Hematopoietic multipotent progenitor cell treated with erythropoietin and hydrocortisone succinate and interleukin-3 and kit ligand, for 6 days (in vitro differentiated cells): ENCODE data around the gene SVIL.
"Not testable (repeated sequence)": the region's sequence is repeated elsewhere in the genome, so short reads cannot be mapped to it uniquely, and the experiment has no call there.

Experiments used
- DNase-seq: peaks from one replicate; pipeline ENCODE4 v3.0.0-alpha.2; 2015

The SVIL gene

DNA sequence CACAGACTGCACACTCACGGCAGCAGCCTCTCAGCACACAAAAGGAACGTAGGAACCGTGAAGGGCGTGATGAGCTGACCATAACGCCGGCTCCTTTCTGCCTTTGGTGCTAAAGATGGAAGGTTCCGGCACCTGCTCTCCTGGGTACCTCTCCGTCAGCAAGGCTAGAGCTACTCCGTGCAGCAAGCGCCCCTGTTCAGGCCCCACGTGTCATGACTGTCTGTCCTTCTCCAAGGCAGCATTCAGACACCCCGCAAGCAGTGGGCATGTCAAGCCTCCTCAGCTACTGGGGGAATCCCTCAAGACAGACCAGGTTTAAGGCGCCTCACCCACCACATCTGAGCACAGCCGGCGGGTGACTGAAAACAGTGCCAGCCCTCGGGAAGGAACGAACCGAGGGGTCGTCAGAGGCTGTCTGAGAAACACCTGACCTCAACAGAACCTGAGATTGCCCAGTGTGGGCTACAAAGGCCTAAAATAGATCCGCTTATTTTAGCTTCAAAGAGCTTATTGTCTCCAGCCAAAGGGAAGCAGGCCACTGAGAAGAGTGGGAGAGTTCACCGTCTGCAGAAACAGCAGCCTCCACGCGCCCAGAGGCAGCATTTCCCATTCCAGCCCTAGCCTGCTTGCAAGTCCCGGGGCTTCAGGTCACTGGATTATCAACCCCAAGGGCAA lies 124.2 kb downstream of the SVIL start:
- not testable (repeated sequence) for DNase-seq

DNA sequence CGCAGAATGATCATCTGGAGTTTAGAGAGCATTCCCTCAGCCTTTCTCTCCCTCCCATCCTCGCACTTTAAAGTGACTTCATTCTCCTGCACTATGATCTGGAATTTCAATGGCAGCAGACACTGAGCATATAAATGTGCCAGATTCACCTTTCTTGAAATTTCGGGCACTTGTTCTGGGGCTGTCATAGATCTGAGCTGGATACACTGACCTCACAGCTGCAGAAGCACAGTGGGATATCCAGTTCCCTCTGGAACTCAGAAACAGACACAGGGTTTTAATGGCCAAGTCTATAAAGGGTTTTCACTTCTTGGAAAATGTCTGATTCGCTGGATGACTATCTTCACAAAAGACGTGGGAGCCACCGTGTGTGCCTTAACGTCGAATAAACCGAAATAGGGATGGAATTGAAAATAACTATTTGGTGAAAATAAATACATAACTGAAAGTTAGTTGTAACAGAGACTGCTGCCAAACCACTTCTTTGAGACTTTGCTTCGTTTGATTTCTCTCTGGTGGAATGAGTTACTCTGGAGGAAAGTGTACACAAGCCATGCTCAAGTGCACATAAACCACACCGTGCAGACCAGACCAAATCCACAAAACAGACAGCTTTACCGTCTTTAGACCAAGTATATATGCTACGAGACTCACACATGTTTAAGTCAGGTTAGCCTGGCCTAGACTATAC lies 126.1 kb downstream of the SVIL start:
- DNase-seq, result no peak

DNA sequence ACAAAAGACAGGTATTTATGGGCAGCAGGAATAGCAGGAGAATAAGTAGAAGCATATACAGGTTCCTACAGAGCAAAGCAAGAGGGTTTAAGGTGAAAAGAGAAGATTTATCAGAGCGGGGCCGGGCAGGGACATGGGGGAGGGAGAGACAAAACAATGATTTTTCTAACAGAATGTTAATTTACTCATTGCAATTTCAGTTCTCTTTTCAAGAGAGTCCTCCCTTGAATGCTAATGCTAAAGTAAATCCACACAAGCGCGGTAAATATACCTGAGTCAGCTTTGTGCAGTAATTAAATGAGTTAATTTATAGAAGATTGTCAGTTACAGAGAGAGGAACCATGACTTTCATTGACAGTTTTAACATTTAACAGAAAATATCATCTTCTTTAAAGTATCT lies 127.0 kb downstream of the SVIL start:
- not testable (repeated sequence) for DNase-seq

DNA sequence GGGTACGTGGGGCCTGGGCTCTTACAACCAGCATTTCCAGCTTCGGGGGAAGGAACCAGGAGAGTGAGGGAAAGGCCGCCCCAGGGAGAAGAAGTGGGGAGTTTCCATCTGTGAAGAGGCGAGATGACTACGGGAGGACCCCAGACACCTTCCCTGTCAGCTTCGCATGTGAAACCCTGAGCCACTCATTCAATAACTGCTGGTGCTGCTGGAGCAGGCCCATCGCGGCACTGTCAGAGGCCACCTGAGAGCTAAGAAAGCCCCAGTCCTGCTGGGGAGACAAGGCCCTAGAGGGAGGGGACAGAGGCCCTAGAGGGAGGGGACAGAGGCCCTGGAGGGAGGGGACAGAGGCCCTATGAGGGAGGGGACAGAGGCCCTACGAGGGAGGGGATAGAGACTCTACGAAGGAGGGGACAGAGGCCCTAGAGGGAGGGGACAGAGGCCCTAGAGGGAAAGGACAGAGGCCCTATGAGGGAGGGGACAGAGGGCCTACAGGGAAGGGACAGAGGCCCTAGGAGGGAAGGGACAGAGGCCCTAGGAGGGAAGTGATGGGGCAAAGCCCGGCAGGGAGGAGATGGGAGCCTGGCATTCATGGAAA lies 128.3 kb downstream of the SVIL start:
- not testable (repeated sequence) for DNase-seq

DNA sequence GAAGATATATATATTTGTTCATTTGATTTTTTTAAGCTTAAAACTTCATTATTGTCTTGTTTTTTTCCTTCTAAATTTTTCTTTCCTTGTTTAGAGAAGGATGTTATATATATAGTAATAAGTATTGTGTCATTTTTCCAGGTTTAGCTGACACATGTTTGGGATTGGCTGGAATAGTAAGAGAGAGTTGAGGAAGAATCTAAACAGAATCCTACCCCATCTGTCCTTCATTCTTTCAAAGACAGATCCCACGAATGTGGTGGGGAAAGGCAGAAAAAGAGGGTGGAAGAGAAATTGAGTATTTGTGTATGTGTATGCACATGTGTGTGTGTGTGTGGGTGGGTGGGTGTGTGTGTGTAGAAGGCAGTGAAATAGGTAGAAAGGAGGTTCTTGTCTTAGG lies 132.4 kb downstream of the SVIL start:
- DNase-seq, result no peak

DNA sequence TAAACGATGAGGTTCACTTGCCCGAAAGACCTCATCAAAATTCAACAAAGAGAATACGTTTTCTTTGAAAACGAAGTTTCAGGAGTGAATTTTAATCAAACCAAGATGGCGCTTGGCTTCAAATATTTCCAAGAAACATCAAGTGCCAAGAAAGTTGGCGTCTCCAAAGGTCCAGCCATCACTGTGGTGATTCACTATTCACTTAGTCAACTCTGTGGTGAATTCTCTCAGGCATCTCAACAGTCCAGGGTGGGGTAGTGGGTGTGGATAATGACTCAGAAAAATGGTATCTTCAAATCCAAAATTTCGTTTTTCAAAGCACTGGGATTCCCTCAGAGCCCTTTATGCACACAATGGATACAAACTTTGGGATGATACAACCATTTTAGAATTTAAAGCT lies 133.1 kb downstream of the SVIL start:
- no peak for DNase-seq

DNA sequence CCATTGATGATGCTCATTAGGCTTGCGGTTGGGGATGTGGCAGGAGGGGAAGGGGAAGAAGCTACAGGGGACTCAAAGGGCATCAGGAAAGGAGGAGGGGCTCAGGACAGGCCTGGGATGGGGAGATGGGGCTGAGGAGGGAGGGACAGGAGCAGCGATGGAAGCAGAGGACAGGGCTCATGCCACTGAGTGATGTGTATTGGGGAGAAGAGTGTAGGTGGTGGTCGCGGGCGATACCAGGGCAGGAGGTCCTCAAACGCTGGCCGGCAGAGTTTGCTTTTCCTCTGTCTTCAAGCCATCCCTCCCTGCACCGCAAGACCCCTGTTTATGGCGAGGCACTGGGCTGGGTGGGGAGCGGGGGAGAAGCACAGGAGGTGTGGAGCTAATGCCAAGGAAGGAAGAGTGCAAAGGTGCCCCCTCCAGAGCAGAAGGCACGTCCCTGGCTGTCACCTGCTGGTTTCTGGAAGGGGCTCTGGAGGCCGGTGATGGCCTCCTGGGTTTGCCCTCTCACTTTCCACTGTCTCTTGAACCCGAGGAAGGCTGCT lies 134.7 kb downstream of the SVIL start:
- no peak for DNase-seq

DNA sequence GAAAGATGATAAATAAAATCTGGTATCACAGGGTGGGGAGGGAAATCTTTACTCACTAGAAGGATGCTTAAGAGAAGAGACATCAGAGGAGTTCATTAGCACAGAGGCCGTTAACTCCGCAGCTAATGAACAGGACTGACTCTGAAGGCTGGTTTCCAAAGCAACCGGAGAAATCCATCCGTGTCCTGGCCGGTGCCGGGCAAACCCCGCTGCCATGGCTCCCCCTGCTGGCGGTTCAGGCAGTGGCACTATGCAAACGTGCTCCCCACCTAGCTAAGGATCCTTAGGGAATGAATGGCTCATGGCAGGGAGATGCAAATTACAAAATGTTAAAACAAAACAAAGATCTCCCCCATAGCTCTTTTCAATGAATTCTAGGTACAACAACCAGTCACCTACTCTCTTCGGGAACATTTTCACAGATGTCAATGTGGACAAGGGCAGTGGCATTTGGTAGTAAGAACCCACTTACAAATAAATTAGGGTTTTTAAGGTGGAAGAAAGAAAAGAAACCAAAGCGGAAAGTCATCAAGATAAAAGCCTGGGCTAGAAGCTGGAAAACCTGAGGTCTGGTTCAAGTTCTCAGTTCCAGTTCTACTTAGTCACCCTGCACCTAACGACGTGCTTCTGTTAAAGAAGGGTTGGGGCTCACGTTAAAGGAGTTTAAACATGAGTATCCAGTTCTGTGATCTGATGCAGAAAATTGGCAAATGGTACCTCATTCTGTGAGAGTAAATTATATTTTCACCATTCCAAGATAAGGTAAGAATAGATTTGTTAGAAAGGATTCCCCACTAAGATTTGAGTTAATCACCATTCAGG lies 138.2 kb downstream of the SVIL start:
- peak; percentile 76 for DNase-seq

DNA sequence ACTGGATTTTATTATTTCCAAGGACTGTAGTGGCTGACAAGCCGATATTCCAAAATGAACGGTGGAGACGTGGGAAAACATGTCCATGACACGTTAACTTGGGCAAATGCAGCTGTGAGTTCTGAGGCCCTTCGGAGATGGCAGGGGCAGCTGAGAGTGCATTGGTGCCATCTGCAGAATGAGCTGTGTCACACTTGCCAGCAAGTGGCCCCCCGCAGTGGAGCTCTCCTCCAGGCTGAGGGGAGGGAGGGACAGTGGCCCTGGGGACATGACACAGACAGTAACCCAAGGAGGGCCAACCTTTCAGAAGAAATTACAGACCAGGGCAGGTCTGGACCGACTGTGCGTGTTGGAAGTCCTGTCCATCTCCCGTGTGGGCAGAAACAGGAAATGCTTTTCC lies 139.4 kb downstream of the SVIL start:
- no peak for DNase-seq

DNA sequence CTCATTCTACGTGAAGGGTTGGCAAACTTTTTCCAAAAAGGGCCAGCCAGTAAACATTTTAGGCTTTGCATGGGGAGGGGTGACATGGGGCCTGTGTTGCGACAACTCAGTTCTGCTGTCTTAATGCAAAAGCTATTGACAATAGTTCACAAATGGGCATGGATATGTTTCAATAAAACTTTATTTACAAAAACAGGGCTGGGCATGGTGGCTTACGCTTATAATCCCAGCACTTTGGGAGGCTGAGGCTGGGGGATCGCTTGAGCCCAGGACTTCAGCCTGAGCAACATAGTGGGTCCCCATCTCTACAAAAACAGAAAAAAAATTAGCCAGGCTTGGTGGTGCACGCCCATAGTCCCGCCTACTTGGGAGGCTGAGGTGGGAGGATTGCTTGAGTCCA lies 141.1 kb downstream of the SVIL start:
- no peak for DNase-seq

DNA sequence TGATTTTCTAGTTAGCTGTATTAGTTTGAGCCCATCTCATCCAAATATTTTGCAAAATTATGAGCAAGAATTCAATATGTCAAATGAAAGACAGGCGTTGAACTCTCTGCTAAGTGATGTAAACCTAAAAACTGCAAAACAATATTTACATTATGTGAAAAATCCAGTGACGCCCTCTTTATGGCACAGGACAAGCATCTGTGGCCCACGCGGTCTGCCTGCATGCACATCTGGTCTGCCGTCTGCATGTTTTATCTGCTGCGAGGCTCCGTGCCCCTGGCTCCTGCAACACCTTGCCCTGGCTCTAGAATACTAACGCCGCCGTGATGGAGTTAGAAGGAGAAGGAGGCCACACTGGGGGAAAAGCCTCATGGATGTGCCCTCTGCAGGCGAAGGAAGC lies 142.0 kb downstream of the SVIL start:
- no peak for DNase-seq

DNA sequence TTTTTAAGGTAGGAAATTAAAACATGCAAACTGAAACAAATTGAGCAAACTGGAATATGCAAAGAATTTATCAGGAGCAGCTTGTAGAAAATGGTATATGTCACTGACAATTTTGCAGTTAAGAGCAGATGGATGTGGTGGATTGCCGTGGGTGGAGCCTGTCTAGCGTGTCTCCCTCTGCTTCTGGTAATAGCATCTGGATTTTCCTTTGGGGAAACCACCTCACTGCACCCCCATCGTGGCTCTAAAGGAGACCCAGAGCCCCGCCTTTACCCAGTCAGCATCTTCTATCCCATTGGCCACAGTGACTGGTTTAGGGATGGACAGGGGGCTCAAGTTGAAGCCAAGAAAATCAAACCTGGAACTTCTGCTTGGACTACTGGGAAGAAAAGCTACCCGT lies 142.9 kb downstream of the SVIL start:
- DNase-seq, result no peak

DNA sequence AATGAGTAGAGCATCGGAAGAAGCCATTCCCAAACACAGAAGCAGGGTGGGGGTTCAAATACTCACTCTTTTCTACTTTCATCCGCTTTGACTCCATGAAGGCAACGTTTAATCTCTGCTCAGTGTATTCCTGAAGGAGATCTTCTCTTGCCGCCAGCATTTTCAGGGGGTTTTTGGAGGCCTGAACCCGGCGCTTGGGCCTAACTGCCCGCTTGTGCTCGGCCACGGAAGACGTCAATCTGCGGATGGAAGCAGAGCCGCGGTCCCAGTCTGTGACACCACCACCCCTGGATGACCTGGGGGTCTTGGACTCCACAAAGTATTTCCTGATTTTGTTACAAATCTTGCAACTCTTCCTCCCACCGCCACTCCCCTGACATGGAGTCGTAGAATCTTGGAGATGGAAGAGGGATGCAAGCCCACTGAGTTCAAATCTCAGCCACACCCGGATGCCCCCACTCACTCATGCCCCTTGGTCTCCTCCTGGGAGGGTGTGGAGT lies 143.9 kb downstream of the SVIL start:
- not testable (repeated sequence) for DNase-seq

DNA sequence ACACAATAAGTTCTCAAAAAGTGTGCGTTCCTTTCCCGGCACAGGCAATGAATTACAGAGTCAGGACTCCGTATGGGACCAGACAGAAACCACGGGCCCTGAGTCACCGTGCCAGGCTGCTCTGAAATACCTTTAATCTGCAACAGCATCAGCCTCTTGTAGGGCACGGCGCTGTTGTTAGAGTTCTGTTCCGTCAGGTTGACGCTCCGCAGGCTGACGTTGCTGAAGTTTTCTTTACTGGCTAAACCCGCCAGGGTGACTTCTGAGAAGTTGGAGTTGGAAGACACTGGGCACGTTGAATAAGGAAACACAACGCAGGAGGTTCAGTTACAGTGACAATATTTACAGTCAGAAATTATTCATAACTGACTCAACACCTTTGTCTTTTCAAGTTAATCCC lies 146.3 kb downstream of the SVIL start:
- not testable (repeated sequence) for DNase-seq

DNA sequence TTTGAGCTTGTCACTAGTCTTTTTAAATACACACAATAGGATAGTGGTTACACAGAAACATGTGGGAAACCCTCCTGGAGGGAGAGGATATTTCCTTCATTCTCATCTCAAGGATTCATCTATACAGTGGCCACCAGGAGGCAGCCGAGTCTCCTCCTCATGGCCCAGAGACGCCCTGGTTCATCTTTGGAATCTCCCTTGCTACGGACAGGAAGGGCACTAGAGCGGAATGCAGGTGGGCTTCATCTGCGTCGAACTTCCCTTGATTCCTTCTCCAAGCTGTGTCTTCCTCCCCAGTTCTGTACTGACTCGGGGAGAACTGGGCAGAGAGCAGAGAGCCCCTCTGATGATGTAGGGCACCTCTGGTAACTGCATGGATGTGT lies 146.9 kb downstream of the SVIL start:
- DNase-seq, result not testable (repeated sequence)

DNA sequence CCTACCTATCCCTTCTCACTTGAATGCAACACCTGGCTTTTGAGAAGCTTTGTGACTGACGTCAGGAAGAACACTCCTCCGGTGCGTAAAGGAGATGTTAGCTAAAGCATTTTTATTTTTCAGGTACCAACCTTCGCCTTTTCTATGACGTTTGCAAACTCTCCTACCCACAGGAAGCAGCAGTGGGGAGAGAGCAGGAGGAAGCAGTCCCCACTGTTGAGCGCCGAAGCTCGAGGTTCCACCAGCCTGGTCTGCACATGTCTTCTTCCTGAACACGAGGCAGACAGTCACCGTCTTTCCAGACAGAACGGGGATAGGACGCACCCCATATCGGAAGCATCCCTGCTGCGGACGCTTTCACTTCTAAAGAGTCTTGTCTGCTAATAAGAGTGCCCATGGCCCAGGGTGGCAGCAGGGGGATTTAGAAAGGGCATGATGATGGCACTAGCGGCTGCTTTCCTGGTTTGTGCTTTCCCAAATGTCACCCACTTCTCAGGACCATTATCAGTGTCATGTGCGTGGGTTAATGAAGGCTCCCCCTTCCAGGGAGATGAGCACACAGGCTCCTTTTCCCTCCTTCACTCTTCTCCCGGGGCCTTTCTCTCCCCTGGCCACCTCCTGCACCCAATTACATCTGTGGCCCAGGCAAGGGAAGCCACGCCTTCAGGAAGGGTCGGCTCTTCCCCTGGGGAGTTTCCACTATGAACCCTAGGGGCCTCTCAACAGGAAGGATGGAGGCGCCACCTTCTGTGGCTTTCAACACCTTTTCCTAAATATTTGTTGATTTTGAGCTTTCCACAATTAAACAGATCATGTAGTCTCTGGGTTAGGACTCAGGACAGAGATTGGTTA lies 147.5 kb downstream of the SVIL start:
- not testable (repeated sequence) for DNase-seq

DNA sequence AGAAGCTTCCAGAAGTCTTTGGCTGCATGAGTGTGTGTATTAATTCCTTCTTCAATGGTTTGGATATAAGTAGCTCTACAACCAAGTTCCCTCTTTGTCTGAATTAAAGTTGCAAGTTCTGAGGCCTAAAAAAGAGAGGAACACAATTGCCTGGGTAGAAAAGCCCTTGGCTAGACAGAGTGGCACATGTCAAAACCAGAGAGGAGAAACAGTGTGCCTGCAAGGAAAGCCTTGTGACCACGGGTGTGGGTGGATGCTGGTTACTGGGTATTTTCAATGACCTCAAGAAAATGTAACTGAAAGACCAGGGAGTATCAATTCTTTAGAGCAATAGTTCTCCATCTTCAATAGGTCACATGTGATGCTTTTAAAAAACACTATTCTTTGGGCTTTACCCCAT lies 148.3 kb downstream of the SVIL start:
- DNase-seq, result no peak

DNA sequence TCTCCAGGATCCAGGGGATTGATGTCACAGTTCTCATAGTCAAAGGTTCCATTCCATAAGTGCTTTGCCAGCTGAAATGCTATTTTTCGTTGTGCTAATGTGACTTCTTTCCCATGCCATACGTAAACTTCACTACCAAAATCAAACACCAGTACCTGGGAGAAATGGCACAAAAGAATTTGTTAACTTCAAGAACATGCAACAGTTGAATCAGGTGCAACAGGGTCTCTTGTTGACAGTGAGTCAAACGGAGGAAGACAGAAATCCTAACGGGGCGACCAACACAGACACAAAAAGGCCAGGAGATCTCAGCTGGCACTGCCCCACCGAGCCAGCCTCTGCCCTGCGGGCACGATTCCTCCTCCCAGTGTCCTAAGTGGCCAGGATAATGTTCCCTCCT lies 150.1 kb downstream of the SVIL start:
- not testable (repeated sequence) for DNase-seq

DNA sequence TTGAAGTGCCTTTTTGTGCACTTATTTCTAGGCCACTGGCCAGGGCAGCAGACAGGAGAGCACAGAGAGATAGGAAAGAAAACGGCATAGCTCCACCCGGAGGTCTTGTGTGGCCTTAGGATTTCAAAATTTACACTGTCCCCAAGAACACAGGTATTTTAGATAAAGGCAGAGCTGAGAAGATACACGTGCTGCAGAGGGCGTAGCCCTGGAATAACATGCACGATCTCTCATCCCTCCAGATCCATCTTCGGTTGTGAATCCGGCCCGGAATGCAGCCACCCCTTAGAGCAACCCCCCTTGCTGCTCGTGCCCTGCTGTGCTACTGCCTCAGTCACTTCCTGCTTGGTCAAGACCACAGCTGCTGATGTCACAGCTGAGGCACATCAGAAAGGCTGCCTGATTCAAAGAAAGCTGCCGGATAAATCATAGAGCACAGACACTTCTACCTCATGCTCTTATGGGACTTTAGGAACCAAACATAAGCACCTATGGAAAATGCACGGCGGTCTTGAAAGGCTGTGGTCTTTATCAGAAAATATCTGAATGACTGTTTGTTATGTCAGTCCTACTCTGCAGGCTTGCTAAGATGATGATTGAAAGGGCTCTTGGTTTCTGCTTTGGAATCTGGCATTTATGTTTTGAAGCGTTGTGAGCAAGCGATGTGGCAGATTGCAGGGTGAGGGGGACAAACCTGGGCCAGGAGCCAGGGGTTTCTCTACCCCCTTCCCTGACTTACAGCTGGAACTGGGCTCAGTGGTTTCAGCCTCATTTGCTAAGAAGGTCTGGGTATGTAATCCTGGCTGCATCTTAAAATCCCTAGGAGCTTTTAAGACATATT lies 152.0 kb downstream of the SVIL start:
- DNase-seq, result peak; percentile 50

DNA sequence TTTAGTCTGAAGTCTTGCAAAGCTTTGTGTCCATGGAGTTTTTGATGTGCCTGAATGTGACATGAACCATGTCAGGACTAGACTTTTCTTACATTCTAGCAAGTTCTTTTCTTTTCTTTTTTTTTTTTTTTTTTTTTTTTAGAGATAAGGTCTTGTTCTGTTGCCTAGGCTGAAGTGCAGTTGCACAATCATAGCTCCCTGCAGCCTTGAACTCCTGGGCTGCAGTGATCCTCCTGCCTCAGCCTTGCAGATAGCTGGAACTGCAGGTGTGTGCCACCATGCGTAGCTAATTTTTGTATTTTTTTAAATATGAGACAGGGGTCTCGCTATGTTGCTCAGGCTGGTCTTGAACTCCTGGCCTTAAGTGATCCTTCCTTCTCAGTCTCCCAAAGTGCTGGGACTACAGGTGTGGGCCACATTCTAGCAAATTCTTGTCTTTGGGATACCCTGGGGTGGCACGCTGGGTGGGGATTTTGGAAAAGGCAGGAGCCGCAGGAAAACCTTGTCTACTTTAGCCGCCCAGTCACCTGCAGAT lies 152.8 kb downstream of the SVIL start:
- peak; percentile 17 for DNase-seq
